GM18498 (cell line): ENCODE results near the gene TRIM69.
"Not testable (repeated sequence)": the region's sequence is repeated elsewhere in the genome, so short reads cannot be mapped to it uniquely, and the experiment has no call there.

ENCODE experiments used
- ATAC-seq: cut with Tn5 transposase; IDR thresholded peaks from one replicate; pipeline ENCODE4 v1.9.1; 2021; ENCODE audit warnings: mild to moderate bottlenecking, moderate library complexity; ENCODE audit not compliant: unreplicated experiment

TRIM69 gene

GRCh38 chr15:44738340-44738984 is 2.1 kb downstream of the TRIM69 start:
- no peak for ATAC-seq

GRCh38 chr15:44739222-44739847 is 3.0 kb downstream of the TRIM69 start:
- not testable (repeated sequence) for ATAC-seq

- ATAC-seq: not testable (repeated sequence)
These were observed 7.1 kb downstream of the TRIM69 start for GRCh38 chr15:44743454-44743853.

- no peak for ATAC-seq
These were observed 17.0 kb downstream of the TRIM69 start for GRCh38 chr15:44753345-44753744.

GRCh38 chr15:44763187-44763586 is 26.9 kb downstream of the TRIM69 start:
- no peak for ATAC-seq

GRCh38 chr15:44763848-44764247 is 27.5 kb downstream of the TRIM69 start:
- ATAC-seq: no peak

- no peak for ATAC-seq
These were observed 28.7 kb downstream of the TRIM69 start for GRCh38 chr15:44765036-44765435.

GRCh38 chr15:44769521-44769920 is 33.2 kb downstream of the TRIM69 start:
- no peak for ATAC-seq

GRCh38 chr15:44770715-44771114 is 34.4 kb downstream of the TRIM69 start:
- ATAC-seq: not testable (repeated sequence)

- no peak for ATAC-seq
These were observed 39.6 kb downstream of the TRIM69 start for GRCh38 chr15:44775953-44776352.

- no peak for ATAC-seq
These were observed 43.4 kb downstream of the TRIM69 start for GRCh38 chr15:44779761-44780160.

- no peak for ATAC-seq
These were observed 44.3 kb downstream of the TRIM69 start for GRCh38 chr15:44780608-44781007.

- no peak for ATAC-seq
These were observed 44.9 kb downstream of the TRIM69 start for GRCh38 chr15:44781128-44781810.

GRCh38 chr15:44782516-44782915 is 46.2 kb downstream of the TRIM69 start:
- no peak for ATAC-seq

- not testable (repeated sequence) for ATAC-seq
These were observed 48.6 kb downstream of the TRIM69 start for GRCh38 chr15:44784918-44785274.

- ATAC-seq: no peak
These were observed 52.4 kb downstream of the TRIM69 start for GRCh38 chr15:44788748-44789147.

GRCh38 chr15:44790215-44790614 is 53.9 kb downstream of the TRIM69 start:
- ATAC-seq: no peak

- ATAC-seq: no peak
These were observed 54.3 kb downstream of the TRIM69 start for GRCh38 chr15:44790656-44791055.

- ATAC-seq: no peak
These were observed 56.4 kb downstream of the TRIM69 start for GRCh38 chr15:44792715-44793114.

GRCh38 chr15:44794072-44794471 is 57.7 kb downstream of the TRIM69 start:
- ATAC-seq: no peak

- ATAC-seq: no peak
These were observed 60.2 kb downstream of the TRIM69 start for GRCh38 chr15:44796508-44796907.

- ATAC-seq: no peak
These were observed 62.5 kb downstream of the TRIM69 start for GRCh38 chr15:44798826-44799225.
